MV-4-11 (cell line): ENCODE results near the gene KDM6A.
A peak's percentile ranks its signal among the peaks of the same experiment; 100 is the strongest.
"Not testable (repeated sequence)": the region's sequence is repeated elsewhere in the genome, so short reads cannot be mapped to it uniquely, and the experiment has no call there.

Experiments
- DNase-seq: peaks from one replicate; lab custom pipeline; 2025; lab: John Stamatoyannopoulos, UW

The KDM6A gene

GRCh38 chrX:44961817-44962607 is 89.0 kb downstream of the KDM6A start:
- DNase-seq: no peak

- DNase-seq: no peak
Measured at GRCh38 chrX:44962944-44963343, 90.0 kb downstream of the KDM6A start.

GRCh38 chrX:44967221-44967620 is 94.2 kb downstream of the KDM6A start:
- no peak for DNase-seq

GRCh38 chrX:44970709-44971108 is 97.7 kb downstream of the KDM6A start:
- DNase-seq: no peak

- no peak for DNase-seq
Measured at GRCh38 chrX:44971674-44972073, 98.7 kb downstream of the KDM6A start.

- DNase-seq: no peak
Measured at GRCh38 chrX:44972132-44972531, 99.1 kb downstream of the KDM6A start.

GRCh38 chrX:44973420-44973932 is 100.5 kb downstream of the KDM6A start:
- DNase-seq: no peak

- DNase-seq: no peak
Measured at GRCh38 chrX:44974451-44974850, 101.5 kb downstream of the KDM6A start.

GRCh38 chrX:44975666-44976263 is 102.8 kb downstream of the KDM6A start:
- no peak for DNase-seq

GRCh38 chrX:44978976-44979375 is 106.0 kb downstream of the KDM6A start:
- DNase-seq: no peak

GRCh38 chrX:44980403-44980802 is 107.4 kb downstream of the KDM6A start:
- no peak for DNase-seq

GRCh38 chrX:44980883-44981282 is 107.9 kb downstream of the KDM6A start:
- DNase-seq: no peak

- DNase-seq: peak; percentile 3
Measured at GRCh38 chrX:44989995-44990770, 117.2 kb downstream of the KDM6A start.

GRCh38 chrX:44992775-44993174 is 119.8 kb downstream of the KDM6A start:
- no peak for DNase-seq

GRCh38 chrX:44996277-44996676 is 123.3 kb downstream of the KDM6A start:
- DNase-seq: no peak

GRCh38 chrX:44997282-44997812 is 124.4 kb downstream of the KDM6A start:
- DNase-seq: no peak

GRCh38 chrX:44997888-44998287 is 124.9 kb downstream of the KDM6A start:
- peak; percentile 12 for DNase-seq

GRCh38 chrX:44999237-44999636 is 126.2 kb downstream of the KDM6A start:
- not testable (repeated sequence) for DNase-seq

- DNase-seq: not testable (repeated sequence)
Measured at GRCh38 chrX:44999872-45000271, 126.9 kb downstream of the KDM6A start.

- peak; percentile 56 for DNase-seq
Measured at GRCh38 chrX:45001048-45001447, 128.1 kb downstream of the KDM6A start.

- no peak for DNase-seq
Measured at GRCh38 chrX:45003085-45003484, 130.1 kb downstream of the KDM6A start.
